Vagina (tissue), 2 donors: ENCODE results near the gene ZNF880.

ENCODE experiments used
- CTCF ChIP-seq, 3 experiments: fragments of 450-650 bp in 2 of 3; fragments of 200-600 bp in 1 of 3; sonication (generic) in 1 of 3; IDR thresholded peaks; one replicate each; pipeline ENCODE4 v1.5.1; 2017 to 2019; ENCODE audit warnings: antibody characterized with exemption in 3 of 3, mild to moderate bottlenecking in 2 of 3, moderate library complexity in 2 of 3
- POLR2A ChIP-seq, 2 donors: fragments of 450-650 bp; IDR thresholded peaks; one replicate each; pipeline ENCODE4 v1.6.1; 2017; ENCODE audit warnings: antibody characterized with exemption in 2 of 2, mild to moderate bottlenecking in 2 of 2, moderate library complexity in 2 of 2

- TF ChIP-seq POLR2A (IDR thresholded peaks at IDR 0.05) (no peak), CTCF (IDR thresholded peaks at IDR 0.05) (no peak)
These were observed 24.6 kb upstream of the ZNF880 start for GRCh38 chr19:52345162-52345561.
